ENCODE measurements around the gene RASL10A.

DNA sequence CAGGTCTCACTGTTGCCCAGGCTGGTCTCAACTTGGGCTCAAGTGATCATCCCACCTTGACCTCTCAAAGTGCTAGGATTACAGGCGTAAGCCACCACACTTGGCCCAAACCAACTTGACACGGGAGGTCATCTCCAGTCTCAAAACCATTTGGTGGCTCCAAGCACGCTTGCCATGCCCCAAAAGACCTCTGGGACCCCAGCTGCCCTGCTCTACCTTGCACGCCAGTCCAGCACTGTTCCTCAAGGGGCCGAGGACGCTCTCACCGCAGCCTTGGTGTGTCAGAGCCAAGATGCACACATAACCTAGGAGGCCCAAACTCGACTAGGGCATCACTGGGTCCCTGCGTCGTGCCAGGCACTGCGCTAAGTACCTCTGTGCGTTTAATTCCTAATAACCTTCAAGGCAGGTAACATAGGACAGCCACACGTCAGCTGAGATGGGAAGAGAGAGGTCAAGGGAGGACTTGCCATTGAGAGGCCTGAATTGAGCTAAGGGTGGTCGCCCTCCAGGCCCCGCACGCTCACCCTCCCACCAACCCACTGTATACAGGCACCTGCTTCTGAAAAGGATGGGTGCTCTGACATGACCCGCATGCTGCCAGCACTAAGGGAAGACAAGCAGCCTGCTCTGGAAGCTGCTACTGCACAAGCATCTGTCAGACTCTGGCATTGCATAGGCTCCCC is 13.6 kb downstream of the RASL10A start:
- TF ChIP-seq EZH2 (IDR thresholded peaks at IDR 0.05; ENCODE audit: insufficient read depth, poor library complexity, severe bottlenecking) = no peak
- no peak for TF ChIP-seq EZH2phosphoT487 (IDR thresholded peaks at IDR 0.05; ENCODE audit: insufficient read depth, low read depth)

All from GM23248 (cell line).